Right atrium auricular region (tissue), 2 donors: ENCODE results near the gene DRD4. TPM values are rescaled to one million over a fixed set of nuclear protein-coding genes. Genes with fewer than 3 reads are reported as not detected.

Experiments used
- DNase-seq: peaks from one replicate; pipeline ENCODE4 v3.0.0-alpha.2; 2019; ENCODE audit warnings: low spot score
- H3K27ac ChIP-seq, 2 donors: fragments of 200-600 bp; sonication (generic); 1 replicate in 1 of 2; 2 replicates in 1 of 2; pipeline ENCODE4 v1.5.1; 2016 to 2019
- H3K27me3 ChIP-seq, 2 donors: fragments of 200-600 bp; sonication (generic); one replicate each; pipeline versions ENCODE4 v1.5.1 to v1.6.0; 2017 to 2019
- H3K36me3 ChIP-seq: fragments of 200-600 bp; sonication (generic); one replicate; pipeline ENCODE4 v1.5.1; 2016
- H3K4me1 ChIP-seq, 2 donors: fragments of 200-600 bp; sonication (generic); one replicate each; pipeline versions ENCODE4 v1.5.1 to v1.6.0; 2017 to 2019
- H3K4me3 ChIP-seq, 2 donors: fragments of 200-600 bp; sonication (generic); 1 replicate in 1 of 2; 2 replicates in 1 of 2; pipeline ENCODE4 v1.5.1; 2017 to 2019; ENCODE audit warnings: mild to moderate bottlenecking in 1 of 2, moderate library complexity in 1 of 2
- H3K9me3 ChIP-seq, 2 donors: fragments of 200-600 bp; sonication (generic); one replicate each; pipeline ENCODE4 v1.5.1; 2019
- total RNA-seq, 2 donors: library from RNA; depleted of rRNA; stranded (reverse); fragments of >200 nt; gene quantifications; one replicate each; pipeline ENCODE4 v1.1.0, GENCODE V29; 2016
- TF ChIP-seq, protein P1 (sequence below), 2 donors: fragments of 200-600 bp; sonication (generic); IDR thresholded peaks; one replicate each; pipeline ENCODE4 v1.5.1; 2019; ENCODE audit warnings: antibody characterized with exemption in 2 of 2

DRD4 gene
- total RNA-seq, 2 donors from 2014 or later: not detected

DNA sequence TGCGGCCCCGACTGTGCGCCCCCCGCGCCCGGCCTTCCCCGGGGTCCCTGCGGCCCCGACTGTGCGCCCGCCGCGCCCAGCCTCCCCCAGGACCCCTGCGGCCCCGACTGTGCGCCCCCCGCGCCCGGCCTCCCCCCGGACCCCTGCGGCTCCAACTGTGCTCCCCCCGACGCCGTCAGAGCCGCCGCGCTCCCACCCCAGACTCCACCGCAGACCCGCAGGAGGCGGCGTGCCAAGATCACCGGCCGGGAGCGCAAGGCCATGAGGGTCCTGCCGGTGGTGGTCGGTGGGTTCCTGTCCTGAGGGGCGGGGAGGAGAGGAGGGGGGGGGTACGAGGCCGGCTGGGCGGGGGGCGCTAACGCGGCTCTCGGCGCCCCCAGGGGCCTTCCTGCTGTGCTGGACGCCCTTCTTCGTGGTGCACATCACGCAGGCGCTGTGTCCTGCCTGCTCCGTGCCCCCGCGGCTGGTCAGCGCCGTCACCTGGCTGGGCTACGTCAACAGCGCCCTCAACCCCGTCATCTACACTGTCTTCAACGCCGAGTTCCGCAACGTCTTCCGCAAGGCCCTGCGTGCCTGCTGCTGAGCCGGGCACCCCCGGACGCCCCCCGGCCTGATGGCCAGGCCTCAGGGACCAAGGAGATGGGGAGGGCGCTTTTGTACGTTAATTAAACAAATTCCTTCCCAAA is 3.1 kb downstream of the DRD4 start:
- DNase-seq: no peak
- TF ChIP-seq, protein P1, sequence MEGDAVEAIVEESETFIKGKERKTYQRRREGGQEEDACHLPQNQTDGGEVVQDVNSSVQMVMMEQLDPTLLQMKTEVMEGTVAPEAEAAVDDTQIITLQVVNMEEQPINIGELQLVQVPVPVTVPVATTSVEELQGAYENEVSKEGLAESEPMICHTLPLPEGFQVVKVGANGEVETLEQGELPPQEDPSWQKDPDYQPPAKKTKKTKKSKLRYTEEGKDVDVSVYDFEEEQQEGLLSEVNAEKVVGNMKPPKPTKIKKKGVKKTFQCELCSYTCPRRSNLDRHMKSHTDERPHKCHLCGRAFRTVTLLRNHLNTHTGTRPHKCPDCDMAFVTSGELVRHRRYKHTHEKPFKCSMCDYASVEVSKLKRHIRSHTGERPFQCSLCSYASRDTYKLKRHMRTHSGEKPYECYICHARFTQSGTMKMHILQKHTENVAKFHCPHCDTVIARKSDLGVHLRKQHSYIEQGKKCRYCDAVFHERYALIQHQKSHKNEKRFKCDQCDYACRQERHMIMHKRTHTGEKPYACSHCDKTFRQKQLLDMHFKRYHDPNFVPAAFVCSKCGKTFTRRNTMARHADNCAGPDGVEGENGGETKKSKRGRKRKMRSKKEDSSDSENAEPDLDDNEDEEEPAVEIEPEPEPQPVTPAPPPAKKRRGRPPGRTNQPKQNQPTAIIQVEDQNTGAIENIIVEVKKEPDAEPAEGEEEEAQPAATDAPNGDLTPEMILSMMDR (IDR thresholded peaks at IDR 0.05): no peak
- no peak overlapping the region for H3K4me3 ChIP-seq

DNA sequence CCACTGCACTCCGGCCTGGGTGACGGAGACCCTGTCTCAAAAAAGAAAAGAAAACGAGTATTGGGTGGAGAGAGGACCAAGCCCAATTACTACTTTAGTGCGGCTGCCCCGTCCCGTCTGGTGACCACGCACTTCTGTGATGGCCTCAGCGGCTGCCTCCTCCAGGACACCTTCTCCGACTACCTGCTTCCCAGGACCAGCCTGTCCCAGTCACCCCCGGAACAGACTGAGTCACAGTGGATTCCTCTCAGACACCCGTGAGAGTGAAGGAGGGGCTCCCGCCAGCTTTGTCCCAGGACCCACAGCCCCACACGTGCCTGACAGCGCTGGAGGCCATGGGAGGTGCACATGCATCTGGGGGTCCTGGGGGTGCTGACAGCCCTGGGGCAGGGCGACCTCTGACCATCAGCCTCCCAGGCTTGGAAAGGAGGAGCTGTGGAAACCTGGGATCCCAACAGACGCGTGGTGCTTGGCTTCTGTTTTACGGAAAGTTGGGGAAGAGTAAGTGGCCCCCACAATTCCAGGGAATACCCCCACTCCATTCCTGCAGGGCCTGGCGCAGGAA is 4.8 kb downstream of the DRD4 start:
- TF ChIP-seq, protein P1 (IDR thresholded peaks at IDR 0.05): no peak
- peaks cover 14% of the 10 kb centered on the region for H3K36me3 ChIP-seq
- H3K27ac ChIP-seq: no peak overlapping the region
- H3K4me3 ChIP-seq: no peak overlapping the region
- H3K9me3 ChIP-seq: no peaks in the 10 kb centered on the region
- H3K4me1 ChIP-seq: peaks cover 0 to 17% of the 10 kb centered on the region in 2 donors
- peaks cover 0 to 12% of the 10 kb centered on the region in 2 donors for H3K27me3 ChIP-seq
- DNase-seq: no peak

More for the DNA sequence above, 3.1 kb downstream of the DRD4 start:
- Histone ChIP-seq H3K4me1 (peaks cover 0 to 24% of the 10 kb centered on the region in 2 donors), H3K9me3 (no peaks in the 10 kb centered on the region), H3K36me3 (peaks cover 14% of the 10 kb centered on the region), H3K27ac (no peak overlapping the region), H3K27me3 (peaks cover 0 to 12% of the 10 kb centered on the region in 2 donors)

DNA sequence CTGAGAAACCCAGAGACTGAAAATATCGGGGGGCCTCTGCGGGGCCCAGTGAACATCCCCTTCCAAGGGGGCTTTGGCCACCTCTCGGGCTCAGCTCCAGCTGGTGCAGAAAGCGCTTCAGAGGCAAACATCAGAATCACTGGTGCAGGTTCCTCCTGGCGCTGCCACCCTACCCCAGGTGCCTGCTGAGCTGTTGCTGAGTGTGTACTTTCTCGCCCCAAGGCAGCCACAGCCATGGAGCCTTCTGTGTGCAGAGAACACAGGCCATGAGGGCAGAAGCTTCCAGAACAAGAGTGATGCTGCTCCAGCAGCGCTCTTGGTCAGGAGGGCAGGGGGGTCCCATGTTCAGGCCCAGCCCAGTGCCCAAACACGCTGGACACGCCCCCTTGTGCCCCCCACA is 6.3 kb downstream of the DRD4 start:
- no peak overlapping the region for H3K4me3 ChIP-seq
- peaks cover 0 to 4% of the 10 kb centered on the region in 2 donors for H3K27me3 ChIP-seq
- no peak for DNase-seq
- peaks cover 0 to 6% of the 10 kb centered on the region in 2 donors for H3K4me1 ChIP-seq
- H3K9me3 ChIP-seq: no peaks in the 10 kb centered on the region
- no peak overlapping the region for H3K27ac ChIP-seq
- peaks cover 14% of the 10 kb centered on the region for H3K36me3 ChIP-seq
- TF ChIP-seq, protein P1 (IDR thresholded peaks at IDR 0.05): no peak

DNA sequence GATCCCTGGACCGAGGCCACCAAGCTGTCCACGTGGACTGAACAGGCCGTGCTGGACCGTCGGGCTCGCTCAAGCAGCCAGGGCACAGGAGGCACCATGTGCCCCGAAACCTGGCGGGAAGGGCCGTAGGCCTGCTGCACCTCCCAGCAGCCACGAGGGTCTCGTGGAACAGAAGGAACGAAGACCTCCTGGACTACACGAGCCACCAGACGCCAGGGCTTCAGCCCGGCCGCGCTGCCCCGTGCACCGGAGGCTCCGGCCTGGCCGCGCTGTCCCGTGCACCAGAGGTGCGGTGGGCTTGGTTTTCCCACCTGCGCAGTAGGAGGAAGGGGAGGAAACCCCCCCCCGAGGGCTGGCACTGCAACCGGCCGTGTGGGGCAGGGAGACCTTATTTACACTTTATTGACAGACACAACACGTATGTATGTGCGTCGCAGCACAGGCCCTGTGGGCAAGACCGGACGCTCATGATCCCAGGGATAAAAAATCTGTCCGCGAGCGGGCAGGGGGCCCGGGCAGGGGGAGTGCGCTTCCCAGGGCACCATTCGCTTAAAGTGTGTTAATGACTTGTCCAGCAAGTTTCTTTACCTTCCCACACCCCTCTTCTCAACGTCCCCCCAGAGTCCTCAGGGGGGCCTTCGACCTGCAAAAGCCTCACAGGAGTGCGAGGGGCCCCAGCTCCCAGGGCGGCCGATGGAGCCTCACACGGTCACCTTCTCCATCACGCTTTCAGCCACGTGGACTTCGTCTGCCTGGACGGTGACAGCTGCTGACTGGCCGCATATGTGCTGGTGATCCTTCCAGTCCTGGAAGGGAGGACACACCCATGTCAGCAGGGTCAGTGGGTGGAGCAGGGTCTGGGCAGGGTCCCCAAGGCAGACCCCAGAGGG is 7.0 kb downstream of the DRD4 start:
- H3K27ac ChIP-seq: no peak overlapping the region
- no peak overlapping the region for H3K4me3 ChIP-seq
- H3K36me3 ChIP-seq: peaks cover 14% of the 10 kb centered on the region
- peaks cover 0 to 3% of the 10 kb centered on the region in 2 donors for H3K4me1 ChIP-seq
- H3K27me3 ChIP-seq: peaks cover 0 to 2% of the 10 kb centered on the region in 2 donors
- TF ChIP-seq, protein P1 (IDR thresholded peaks at IDR 0.05): no peak
- H3K9me3 ChIP-seq: no peaks in the 10 kb centered on the region
- no peak for DNase-seq

DNA sequence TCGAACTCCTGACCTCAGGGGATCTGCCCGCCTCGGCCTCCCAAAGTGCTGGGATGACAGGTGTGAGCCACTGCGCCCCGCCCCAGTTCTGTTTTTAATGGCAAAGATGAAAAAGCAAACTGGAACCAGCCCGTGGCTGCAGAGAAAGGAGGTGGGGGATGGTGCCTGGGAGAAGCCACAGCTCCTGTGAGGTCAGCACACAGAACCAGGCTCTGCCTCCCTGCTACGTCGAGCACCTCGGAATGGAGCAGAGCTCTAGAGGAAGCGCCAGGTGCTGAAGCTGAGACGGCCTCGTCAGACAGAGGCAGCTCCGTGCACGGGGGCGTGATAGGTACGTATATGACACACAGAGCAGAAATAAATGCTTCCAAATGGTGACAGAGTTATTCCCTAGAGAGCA is 8.5 kb downstream of the DRD4 start:
- Histone ChIP-seq H3K9me3 (no peaks in the 10 kb centered on the region), H3K27ac (no peak overlapping the region), H3K4me3 (no peak overlapping the region), H3K36me3 (peaks cover 14% of the 10 kb centered on the region), H3K4me1 (no peaks in the 10 kb centered on the region), H3K27me3 (no peaks in the 10 kb centered on the region)
- TF ChIP-seq, protein P1 (IDR thresholded peaks at IDR 0.05): no peak
- DNase-seq: no peak
